Left cardiac atrium (tissue), 4 donors: ENCODE data around the gene HEATR5B. TPM values are rescaled to one million over a fixed set of nuclear protein-coding genes. Genes with fewer than 3 reads are reported as not detected.
A peak's percentile ranks its signal among the peaks of the same experiment; 100 is the strongest.
"Not testable (repeated sequence)": the region's sequence is repeated elsewhere in the genome, so short reads cannot be mapped to it uniquely, and the experiment has no call there.

Experiments
- ATAC-seq, 2 donors: fragments of 200-7000 bp; cut with Tn5 transposase; one replicate each; pipeline ENCODE4 v1.9.1; 2020; ENCODE audit warnings: mild to moderate bottlenecking in 2 of 2, moderate library complexity in 2 of 2
- DNase-seq: peaks from one replicate; pipeline ENCODE4 v3.0.0-alpha.2; 2020
- intact Hi-C, 2 donors: fragments of 100-400 bp; cut with DNase I; formaldehyde crosslinking; loops; one replicate each; pipeline versions ENCODE4 v1.14.1 to v1.15.1; 2022 to 2023
- total RNA-seq, 2 donors: library from RNA; stranded (reverse); fragmentation: NEBNext Ultra II Directional; extraction: Animal tissue kit (Norgen Biotek cat#: 25700); gene quantifications; one replicate each; pipeline ENCODE4 v1.2.1, GENCODE V29; 2021
- donor health status: DM: no; HTN: yes; CAD: no.
- donor health status: DM: no; HTN: yes; CAD: no; lungs with severe emphysema.
- donor health status: DM: yes; HTN: yes; CAD: no.
- donor health status: Dilated cardiomyopathy.

HEATR5B gene
- total RNA-seq, 2 donors from 2014 or later: 11.6 to 16.3 TPM

DNA sequence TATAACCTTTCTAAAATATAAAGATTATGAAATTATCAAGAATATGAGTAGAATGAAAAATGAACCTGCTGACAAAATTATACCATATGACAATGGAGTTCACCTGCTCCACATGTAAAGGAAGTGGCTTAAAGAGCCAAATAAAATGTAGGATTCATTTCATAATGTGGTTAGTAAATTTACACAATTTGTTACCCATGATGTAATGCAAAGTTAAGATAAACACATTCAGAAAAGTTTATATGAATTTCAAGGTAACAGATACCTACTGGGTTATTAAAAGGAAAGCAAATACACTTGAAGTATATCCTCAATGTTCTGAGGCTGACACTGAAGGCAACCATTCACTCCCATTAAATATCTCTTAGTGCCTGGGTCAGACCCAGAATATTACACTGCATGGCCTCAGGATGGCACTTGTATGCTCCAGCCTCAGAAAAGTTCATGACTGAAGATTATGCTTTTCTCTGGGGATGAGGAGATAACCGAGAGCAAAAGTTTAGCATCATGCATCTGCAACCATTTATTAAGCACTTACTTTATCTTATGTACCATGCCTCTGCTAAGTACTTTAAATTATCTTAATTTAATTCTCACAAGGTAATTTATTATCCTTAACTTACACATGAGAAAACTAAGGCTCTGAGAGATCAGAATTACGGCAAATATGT is 124.0 kb downstream of the HEATR5B start:
- ATAC-seq (no peak), DNase-seq (no peak)
- intact Hi-C loops: no loop called here

GRCh38 chr2:36954977-36955607 is 129.1 kb downstream of the HEATR5B start:
- DNase-seq (no peak), ATAC-seq (no peak)
- intact Hi-C loops: no loop called here

DNA sequence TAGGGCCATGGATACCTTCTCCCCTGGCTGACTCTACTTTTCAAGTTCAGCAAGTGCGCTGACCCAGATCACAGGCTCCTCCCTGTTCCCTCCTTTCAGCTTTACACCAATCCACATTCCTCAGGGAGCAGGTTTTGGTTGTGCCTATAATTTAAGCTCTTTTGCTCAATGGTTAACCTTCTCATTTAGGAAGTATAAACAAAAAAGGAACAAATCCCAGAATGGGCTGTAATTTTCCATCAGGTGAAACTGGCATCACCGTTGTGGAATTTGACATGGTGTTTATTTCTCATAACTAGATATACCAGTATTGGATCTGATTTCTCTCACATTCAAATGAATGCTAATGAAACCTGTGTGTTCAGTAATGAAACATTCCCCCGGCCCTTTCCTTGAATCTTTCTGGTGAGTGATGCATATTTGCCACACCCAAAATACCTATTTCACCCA is 131.4 kb downstream of the HEATR5B start:
- peak in 1 of 2 donors; percentile 50 for ATAC-seq
- intact Hi-C loops: no loop called here
- no peak for DNase-seq

DNA sequence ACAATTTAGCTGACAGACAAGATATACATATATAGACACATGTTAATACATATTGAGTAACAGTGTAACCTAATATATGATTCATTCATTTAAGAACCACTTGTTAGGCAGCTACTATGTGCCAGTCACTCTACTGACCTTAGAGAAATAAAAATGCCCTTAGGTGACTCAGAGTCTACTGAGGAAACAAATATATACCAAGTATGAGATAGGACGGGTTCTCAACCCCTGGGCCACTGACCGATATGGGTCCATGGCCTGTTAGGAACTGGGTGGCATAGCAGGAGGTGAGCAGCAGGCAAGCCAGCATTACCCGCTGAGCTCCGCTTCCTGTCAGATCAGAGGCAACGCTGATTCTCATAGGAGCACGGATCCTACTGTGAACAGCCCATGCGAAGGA is 132.6 kb downstream of the HEATR5B start:
- intact Hi-C loops: no loop called here
- peak in 1 of 2 donors; percentile 67 for ATAC-seq

GRCh38 chr2:36951027-36951518 is 133.1 kb downstream of the HEATR5B start:
- DNase-seq (no peak), ATAC-seq (peak; percentile 19 to 35)
- intact Hi-C loops: no loop called here

More for the DNA sequence above, 132.6 kb downstream of the HEATR5B start:
- no peak for DNase-seq

DNA sequence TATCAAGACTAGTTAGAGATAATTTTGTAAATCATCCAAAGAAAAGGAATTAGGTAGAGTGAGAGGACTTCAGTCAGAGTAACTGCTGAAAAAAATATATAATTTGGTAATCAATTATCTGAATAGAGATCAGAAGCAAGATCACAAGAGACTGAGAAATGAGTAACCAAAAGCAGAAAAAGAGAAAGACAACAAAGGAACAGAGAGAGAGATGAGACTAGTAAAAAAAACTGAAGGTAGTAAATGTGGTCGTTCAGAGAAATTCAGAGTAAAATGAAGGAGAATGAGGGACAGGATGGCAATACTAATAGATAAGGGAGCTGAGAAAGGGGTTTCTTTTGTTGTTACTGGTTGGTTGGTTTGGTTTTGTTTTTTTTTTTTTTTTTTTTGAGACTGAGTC is 134.3 kb downstream of the HEATR5B start:
- no peak for DNase-seq
- intact Hi-C loops: no loop called here
- ATAC-seq: no peak

DNA sequence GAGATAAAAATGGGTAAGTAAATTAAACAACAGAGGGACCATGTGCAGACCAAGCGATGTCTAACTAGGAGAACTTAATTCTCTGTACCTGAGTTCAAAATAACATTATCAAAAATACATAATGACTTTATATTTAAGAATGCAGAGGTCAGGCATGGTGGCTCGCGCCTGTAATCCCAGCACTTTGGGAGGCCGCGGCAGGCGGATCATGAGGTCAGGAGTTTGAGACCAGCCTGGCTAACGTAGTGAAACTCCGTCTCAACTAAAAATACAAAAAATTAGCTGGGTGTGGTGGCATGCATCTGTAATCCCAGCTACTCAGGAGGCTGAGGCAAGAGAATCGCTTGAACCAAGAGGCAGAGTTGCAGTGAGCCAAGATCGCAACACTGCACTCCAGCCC is 138.9 kb downstream of the HEATR5B start:
- intact Hi-C loops, DNase-seq, ATAC-seq: not testable (repeated sequence)

GRCh38 chr2:36941867-36942266 is 142.3 kb downstream of the HEATR5B start:
- intact Hi-C loops: no loop called here
- DNase-seq (no peak), ATAC-seq (peak in 1 of 2 donors; percentile 30)

DNA sequence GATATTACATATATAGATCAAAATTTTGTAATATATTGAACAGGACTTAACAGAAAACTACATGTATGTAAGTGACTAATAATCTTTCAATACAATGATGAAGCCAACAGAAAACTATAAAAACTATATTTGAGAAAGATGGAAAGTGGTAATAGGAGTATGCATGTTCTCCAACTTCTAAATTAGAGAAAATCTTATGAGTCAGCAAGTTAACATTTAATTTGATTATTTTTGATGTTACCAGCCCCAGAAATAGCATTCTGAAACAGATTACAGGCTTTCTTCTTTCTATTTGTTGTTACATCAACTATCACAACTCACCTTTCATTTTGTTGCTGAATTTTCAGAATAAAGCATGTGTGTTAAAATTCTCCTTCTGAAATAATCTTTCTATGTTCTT is 147.6 kb downstream of the HEATR5B start:
- intact Hi-C loops, ATAC-seq, DNase-seq: not testable (repeated sequence)

DNA sequence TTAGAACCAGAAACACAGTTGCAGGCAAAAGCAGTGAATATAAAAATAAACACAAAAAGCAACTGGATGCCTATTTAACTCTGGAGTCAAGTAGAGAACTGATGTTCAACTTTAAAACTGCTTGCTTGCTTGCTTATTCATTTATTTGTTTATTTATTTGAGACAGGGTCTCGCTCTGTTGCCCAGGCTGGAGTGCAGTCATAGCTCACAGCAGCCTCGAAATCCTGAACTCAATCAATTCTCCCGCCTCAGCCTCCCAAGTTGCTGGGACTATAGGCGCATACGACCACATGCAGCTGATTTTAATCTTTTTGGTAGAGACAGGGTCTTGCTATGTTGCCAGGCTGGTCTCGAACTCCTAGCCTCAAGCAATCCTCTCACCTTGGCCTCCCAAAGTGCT is 152.5 kb downstream of the HEATR5B start:
- DNase-seq, ATAC-seq, intact Hi-C loops: not testable (repeated sequence)

Other genes starting within 250 kb of the HEATR5B start
- gene STRN, start 117.8 kb downstream of the HEATR5B start, total RNA-seq: 10 to 100 TPM; 33.8 to 35.3 TPM
- gene GPATCH11, start 146 bp upstream of the HEATR5B start, total RNA-seq: 1 to 10 TPM; 5.9 to 7.3 TPM
- 10 to 100 TPM; 19.3 to 26.8 TPM for gene EIF2AK2, start 72.6 kb upstream of the HEATR5B start, total RNA-seq
- gene SULT6B1, start 104.3 kb upstream of the HEATR5B start, total RNA-seq: not detected
- 10 to 100 TPM; 41.5 to 46.9 TPM for gene CEBPZOS, start 112.1 kb upstream of the HEATR5B start, total RNA-seq
- 10 to 100 TPM; 33.2 to 41.9 TPM for gene CEBPZ, start 147.2 kb upstream of the HEATR5B start, total RNA-seq
- 10 to 100 TPM; 17.1 to 22.2 TPM for gene NDUFAF7, start 147.3 kb upstream of the HEATR5B start, total RNA-seq
- gene PRKD3, start 240.5 kb upstream of the HEATR5B start, total RNA-seq: 10 to 100 TPM; 15.9 to 21.0 TPM